ENCODE results near the gene APLP2.
A peak's percentile ranks its signal among the peaks of the same experiment; 100 is the strongest.
"Not testable (repeated sequence)": the region's sequence is repeated elsewhere in the genome, so short reads cannot be mapped to it uniquely, and the experiment has no call there.

Gene APLP2

GRCh38 chr11:130094614-130095013 is 24.9 kb downstream of the APLP2 start:
- no peak for DNase-seq

- DNase-seq = no peak
These were observed 25.6 kb downstream of the APLP2 start for GRCh38 chr11:130095326-130095725.

DNA sequence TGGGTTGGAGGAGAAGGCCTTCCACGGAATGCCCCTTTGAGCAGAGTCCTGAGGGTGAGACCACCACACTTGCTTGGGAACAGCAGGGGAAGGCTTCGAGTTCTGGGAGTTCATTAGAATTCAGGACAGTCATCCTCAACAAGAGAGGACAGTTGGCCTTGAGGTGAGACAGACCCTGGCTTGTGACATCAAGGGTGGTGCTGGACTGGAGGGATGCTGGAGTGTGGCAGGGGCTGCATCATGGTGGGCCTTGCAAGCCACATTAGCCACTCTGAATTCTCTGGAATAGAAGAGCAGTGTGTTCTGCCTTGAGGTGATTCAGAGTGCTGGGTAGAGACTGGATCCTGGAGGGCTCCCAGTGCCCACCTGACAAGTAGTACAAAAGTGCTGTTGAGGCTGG is 26.3 kb downstream of the APLP2 start:
- DNase-seq = no peak

GRCh38 chr11:130096823-130097222 is 27.1 kb downstream of the APLP2 start:
- no peak for DNase-seq

- no peak for DNase-seq
These were observed 27.6 kb downstream of the APLP2 start for GRCh38 chr11:130097285-130097684.

- DNase-seq = no peak
These were observed 29.7 kb downstream of the APLP2 start for GRCh38 chr11:130099356-130099755.

GRCh38 chr11:130100381-130101095 is 30.8 kb downstream of the APLP2 start:
- DNase-seq = no peak

DNA sequence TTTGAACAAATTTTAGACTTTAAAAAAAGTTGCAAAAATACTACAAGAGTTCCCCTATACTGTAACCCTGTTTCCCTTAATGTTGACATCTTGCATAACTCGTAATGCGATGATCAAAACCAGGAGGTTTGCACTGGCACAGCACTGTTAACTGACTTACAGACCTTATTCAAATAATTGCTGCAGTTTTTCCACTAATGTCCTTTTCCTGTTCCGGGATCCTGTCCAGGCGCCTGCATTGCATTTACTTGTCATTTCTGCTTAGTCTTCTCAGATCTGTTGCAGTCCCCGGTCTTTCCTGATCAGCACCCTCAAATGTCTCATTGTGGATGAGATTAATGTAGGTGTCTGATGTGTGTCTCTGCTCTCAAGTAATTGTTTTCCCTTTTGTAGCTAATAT is 32.0 kb downstream of the APLP2 start:
- no peak for DNase-seq

- no peak for DNase-seq
These were observed 32.9 kb downstream of the APLP2 start for GRCh38 chr11:130102301-130103249.

DNA sequence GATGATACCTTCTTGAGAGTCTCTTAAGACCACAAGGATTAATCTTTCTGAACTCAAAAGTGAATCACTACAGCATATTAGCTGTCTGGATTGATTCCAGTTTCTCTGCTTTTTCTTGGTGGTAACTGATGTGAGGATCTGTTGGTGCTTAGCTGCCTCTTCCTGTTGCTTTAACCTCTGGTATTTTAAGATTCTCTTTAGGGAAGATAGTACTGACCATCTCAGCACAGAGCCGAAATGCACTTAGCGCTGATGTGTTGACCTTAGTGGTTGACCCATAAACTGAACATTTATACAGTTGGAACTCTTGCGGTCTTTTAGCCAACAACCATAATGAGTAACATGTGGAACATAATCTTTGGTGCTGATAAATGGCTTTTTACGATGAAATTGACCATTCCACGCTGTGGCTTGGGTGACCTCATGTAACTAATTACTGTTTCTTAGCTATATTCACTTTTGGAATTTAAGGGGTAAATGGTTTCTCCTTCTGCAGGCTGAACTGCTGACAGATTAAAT is 33.7 kb downstream of the APLP2 start:
- DNase-seq = no peak

DNA sequence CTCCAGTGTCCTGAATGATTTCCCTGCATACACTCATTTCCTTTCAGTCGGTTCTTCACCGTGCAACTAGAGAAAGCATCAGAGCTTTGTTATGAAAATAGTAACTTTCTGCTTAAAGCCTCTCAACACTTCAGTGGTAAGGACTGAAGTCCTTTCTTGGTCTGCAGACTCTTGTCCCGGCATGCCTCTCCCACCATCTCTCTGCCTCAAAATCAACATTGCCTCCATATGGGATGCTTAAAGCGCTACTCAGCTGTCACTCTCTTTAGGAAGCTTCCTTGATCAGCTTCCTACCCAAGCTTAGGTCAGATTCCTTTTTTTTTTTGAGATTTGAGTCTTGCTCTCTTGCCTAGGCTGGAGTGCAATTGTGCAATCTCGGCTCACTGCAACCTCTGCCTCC is 36.7 kb downstream of the APLP2 start:
- DNase-seq = no peak

DNA sequence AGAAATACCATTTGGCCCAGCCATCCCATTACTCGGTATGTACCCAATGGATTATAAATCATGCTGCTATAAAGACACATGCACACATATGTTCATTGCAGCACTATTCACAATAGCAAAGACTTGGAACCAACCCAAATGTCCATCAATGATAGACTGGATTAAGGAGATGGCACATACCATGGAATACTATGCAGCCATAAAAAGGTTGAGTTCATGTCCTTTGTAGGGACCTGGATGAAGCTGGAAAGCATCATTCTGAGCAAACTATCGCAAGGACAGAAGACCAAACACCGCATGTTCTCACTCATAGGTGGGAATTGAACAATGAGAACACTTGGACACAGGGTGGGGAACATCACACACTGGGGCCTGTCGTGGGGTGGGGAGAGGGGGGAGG is 39.0 kb downstream of the APLP2 start:
- DNase-seq = not testable (repeated sequence)

GRCh38 chr11:130109386-130109785 is 39.7 kb downstream of the APLP2 start:
- no peak for DNase-seq

DNA sequence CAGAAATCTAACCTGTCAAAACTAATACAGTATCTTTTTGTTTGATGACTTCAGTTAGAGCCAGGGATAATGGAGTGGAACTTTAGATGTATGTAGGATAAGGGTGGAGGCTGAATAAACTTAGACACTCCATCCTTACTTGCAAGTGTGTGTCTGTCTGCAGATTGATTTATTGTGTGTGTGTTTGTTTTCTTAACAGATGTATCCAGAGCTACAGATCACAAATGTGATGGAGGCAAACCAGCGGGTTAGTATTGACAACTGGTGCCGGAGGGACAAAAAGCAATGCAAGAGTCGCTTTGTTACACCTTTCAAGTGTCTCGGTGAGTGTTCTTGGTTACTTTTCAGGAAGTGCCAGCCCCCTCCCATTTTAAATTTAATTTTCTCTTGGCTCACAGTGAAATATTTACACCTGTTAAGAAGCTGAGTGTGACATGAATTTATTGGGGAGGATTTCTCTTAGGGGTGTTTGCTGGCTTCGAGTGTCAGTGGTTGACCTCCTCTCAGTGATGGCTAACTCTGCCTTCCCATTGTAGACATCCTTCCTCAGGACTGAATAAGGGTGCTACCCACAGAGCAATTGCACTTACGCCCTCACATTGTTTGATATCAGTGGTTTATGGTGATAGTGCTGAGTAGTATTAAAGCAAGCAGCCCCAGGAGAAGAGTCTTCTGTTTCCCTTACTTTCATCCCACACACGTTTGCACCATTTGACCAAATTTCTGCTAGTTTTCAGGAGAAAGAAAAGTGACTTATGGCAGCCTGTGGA is 40.8 kb downstream of the APLP2 start:
- no peak for DNase-seq

- DNase-seq = no peak
These were observed 42.6 kb downstream of the APLP2 start for GRCh38 chr11:130112071-130112830.

- no peak for DNase-seq
These were observed 44.6 kb downstream of the APLP2 start for GRCh38 chr11:130114281-130114680.

DNA sequence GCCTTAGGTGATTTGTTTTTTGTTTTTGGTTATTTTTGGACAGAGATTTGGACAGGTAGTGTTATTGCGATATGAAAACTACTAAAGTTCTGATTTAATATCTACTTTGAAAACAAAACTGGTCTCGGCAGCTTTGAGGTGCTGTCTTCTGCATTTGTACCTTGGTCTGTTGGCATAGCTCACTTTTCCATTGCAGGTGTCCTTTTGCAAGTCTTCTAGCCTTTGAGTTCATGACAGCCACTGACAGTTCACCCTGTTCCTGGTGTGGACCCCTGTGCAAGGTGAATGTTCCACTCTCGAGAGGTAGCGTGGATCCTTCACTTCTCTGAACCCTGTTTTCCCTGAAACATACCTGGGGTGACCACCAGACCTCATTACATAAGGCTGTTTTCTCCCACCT is 45.0 kb downstream of the APLP2 start:
- DNase-seq = no peak

GRCh38 chr11:130115218-130115617 is 45.5 kb downstream of the APLP2 start:
- peak; percentile 6 for DNase-seq

DNA sequence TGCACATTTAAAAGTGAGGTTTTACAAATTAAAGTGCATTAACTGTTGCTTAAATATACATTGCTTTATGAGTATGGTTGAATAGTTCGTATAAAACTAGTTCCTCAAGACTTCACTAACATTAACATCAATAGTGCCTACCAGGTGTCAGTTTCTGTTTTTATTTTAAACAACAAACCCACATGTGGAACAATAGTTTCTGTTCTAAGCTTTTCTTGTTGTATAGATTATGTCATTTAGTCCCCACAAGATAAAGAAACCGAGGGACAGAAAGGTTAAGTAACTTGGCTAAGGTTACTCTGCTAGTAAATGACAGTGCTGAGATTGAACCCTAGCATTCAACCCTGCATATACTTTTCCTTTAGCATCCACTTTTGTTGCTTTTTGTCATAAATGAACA is 48.5 kb downstream of the APLP2 start:
- DNase-seq = no peak

DNA sequence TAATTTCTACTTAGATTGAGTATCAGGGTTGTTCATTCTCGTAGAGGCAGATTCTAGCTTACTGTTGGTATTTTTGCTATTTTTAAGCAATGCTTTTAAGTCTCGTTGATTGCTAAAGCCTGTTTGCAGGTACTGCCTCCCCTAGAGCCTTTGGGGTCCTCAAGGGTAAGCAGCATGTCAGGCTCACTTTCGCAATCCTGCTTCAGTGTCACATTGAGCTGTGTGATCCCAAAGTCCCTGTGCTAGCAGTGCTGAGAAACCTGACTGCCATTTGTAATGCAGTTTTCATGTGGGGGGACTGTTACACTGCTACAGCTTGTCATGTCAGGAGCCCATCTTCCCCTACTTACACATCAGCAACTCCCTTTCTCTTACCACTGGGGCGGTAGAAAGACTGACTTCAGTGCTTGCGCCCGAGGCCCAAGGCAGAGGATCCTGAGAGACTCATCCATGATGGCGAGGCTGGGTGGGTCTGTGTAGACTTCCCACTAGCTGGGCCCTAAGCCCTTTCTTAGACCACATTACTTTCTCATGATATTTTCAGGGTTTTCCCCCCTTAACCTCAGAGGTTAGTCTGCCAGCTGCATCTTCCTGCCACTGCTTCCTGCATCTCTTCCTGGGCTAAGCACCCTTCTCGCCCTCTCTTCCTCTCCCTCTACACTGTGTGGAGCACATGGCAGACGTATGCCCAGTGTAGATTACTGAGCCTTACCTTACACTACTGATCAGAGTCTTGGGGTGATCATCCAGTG is 49.1 kb downstream of the APLP2 start:
- no peak for DNase-seq

DNA sequence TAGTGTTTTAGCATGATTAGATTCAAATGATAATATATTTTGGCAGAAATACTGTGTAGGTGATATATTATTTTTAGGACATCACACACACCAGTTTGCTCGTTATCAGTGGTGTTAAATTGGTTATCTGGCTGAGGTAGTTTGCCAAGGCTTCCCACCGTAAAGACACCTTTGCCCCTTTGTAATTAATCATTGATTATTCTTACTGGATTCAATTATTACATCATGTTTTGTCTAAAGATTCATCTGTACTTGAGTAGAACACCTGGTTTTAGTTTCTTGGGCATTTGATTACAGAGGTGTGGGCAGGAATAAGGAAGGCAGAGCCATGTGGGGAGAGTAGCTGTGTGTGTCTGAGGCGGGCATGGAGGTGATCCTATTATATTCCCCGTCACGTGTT is 50.4 kb downstream of the APLP2 start:
- no peak for DNase-seq

All from NCI-H2029 (cell line).